Endometrial microvascular endothelial cells (primary cell): Measurements from ENCODE around the gene NEK11. TPM values are rescaled to one million over a fixed set of nuclear protein-coding genes. Genes with fewer than 3 reads are reported as not detected.

Experiments
- in situ Hi-C: cut with HindIII; loops from 2 replicates; pipeline ENCODE4 v1.10.0; 2017; ENCODE audit warnings: low sequenced_read_pairs, low pct_unique_long_range_greater_than_20kb; ENCODE audit errors: inconsistent ontology term
- total RNA-seq: library from RNA; depleted of rRNA; stranded (reverse); fragments of >200 nt; gene quantifications from one replicate; pipeline ENCODE4 v1.2.3, GENCODE V29; 2015; ENCODE audit errors: inconsistent ontology term

NEK11 gene
- total RNA-seq = 5.1 TPM

GRCh38 chr3:131026321-131027151 lies at the start of gene NEK11, which contains the start of gene ASTE1:
Gene NEK11, plus strand, starts transcription at chr3:131026877. Its CDS starts 2,832 bp downstream, at chr3:131029709.
Gene ASTE1, minus strand, starts transcription at chr3:131026825. Its CDS starts 1,519 bp downstream, at chr3:131025306.
- in situ Hi-C loops = no loop called here

- in situ Hi-C loops = no loop called here
Observed at GRCh38 chr3:130979117-130979516, 47.6 kb upstream of the NEK11 start.

GRCh38 chr3:130981469-130981868 lies 45.2 kb upstream of the NEK11 start:
- in situ Hi-C loops = no loop called here

- in situ Hi-C loops = no loop called here
Observed at GRCh38 chr3:130990282-130990681, 36.4 kb upstream of the NEK11 start.

GRCh38 chr3:130991126-130991525 lies 35.6 kb upstream of the NEK11 start:
- in situ Hi-C loops = no loop called here

GRCh38 chr3:130992344-130992743 lies 34.3 kb upstream of the NEK11 start:
- in situ Hi-C loops = no loop called here

GRCh38 chr3:130997289-130997688 lies 29.4 kb upstream of the NEK11 start:
- in situ Hi-C loops = no loop called here

- in situ Hi-C loops = no loop called here
Observed at GRCh38 chr3:131001071-131001470, 25.6 kb upstream of the NEK11 start.

GRCh38 chr3:131004603-131005002 lies 22.1 kb upstream of the NEK11 start:
- in situ Hi-C loops = no loop called here

GRCh38 chr3:131007256-131007655 lies 19.4 kb upstream of the NEK11 start:
- in situ Hi-C loops = no loop called here

- in situ Hi-C loops = no loop called here
Observed at GRCh38 chr3:131007782-131008181, 18.9 kb upstream of the NEK11 start.

GRCh38 chr3:131008326-131008725 lies 18.4 kb upstream of the NEK11 start:
- in situ Hi-C loops = no loop called here

- in situ Hi-C loops = no loop called here
Observed at GRCh38 chr3:131009698-131010097, 17.0 kb upstream of the NEK11 start.

GRCh38 chr3:131018970-131019369 lies 7.7 kb upstream of the NEK11 start:
- in situ Hi-C loops = no loop called here

- in situ Hi-C loops = no loop called here
Observed at GRCh38 chr3:131020122-131020693, 6.5 kb upstream of the NEK11 start.

- in situ Hi-C loops = no loop called here
Observed at GRCh38 chr3:131025539-131025938, 1.1 kb upstream of the NEK11 start.

- in situ Hi-C loops = no loop called here
Observed at GRCh38 chr3:131028844-131029243, 2.2 kb downstream of the NEK11 start.

- in situ Hi-C loops = no loop called here
Observed at GRCh38 chr3:131031660-131032059, 5.0 kb downstream of the NEK11 start.

GRCh38 chr3:131033480-131034080 lies 6.9 kb downstream of the NEK11 start:
- in situ Hi-C loops = no loop called here
